GM18519 (cell line): ENCODE measurements around the gene MAP4K5.
"Not testable (repeated sequence)": the region's sequence is repeated elsewhere in the genome, so short reads cannot be mapped to it uniquely, and the experiment has no call there.

Source experiments
- ATAC-seq: cut with Tn5 transposase; IDR thresholded peaks from one replicate; pipeline ENCODE4 v1.9.1; 2021; ENCODE audit warnings: mild to moderate bottlenecking, moderate library complexity; ENCODE audit not compliant: unreplicated experiment, low FRiP score

Gene MAP4K5

DNA sequence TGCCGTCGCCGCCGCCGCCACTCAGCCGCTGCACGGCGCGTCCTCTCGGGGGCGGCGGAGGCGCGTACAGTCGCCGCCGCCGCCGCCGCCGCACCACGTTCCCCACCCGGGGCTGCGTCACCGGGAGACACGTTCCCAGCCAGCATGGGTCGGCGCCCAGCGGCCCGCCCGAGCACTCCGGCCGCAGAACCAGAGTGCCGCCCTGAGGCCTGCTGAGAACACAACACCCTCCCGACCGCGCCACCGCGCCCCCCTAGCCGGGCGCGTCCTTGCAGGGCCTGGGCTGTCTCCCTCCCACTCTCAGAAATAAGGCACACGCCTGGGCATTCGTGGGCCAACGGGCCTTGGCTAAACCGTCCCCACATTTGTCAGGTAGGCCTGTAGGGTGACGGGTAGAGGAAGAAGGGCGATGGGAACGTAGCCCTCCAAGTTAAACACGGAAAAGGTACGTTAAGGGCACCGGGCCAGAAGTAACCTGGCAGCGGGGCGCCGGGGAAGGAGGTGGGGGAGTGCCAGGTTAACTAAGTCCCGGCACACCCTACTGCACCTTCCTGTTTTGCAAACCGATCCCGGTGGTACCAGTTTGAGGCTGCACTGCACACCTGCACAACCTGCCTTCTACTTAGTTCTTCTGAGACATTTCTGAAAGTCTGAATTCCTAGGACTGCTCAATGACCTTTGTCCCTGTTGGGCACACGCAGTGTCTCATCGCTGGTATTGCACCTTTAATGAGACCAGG, at the start of gene MAP4K5:
Gene MAP4K5 (minus strand): TSS at position 68 of the 739 bp plus-strand sequence. CDS start 520 bp downstream, outside the sequence.
- peak; percentile 92 for ATAC-seq

DNA sequence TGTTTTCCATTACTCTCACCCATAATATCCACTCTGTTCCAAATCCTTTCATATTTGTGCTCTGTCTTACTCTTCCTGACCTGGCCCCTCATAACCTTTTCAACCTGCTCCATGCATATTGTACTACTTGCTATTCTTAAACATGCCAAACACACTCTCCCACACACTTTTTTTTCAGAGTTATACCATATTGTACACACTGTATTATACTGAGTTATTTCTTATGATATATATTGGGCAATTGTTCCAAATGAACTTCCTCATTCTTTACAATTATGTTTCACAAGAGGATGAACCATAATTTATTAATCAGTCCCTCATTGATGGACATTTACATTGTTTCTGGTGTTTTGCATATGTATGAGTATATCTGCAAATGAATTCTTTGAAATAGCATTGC, 46.1 kb upstream of the MAP4K5 start:
- no peak for ATAC-seq

DNA sequence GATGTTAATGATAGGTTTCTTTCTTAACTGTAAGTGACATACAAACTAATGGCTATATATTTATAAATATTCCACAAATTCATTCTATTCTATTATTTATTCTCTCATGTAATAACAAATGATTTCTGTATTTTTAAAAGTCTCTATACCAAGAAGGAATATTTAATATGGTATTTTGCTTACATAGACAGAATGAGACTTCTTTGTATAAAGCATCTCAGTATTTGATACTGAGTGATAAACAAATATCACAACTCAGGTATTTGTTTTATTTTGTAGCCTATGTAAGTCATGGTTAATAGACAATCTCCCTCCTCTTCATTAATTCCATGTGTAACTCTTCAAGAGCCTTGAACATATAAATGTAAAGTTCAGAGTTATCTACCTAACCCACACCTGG, 45.6 kb upstream of the MAP4K5 start:
- ATAC-seq: no peak

DNA sequence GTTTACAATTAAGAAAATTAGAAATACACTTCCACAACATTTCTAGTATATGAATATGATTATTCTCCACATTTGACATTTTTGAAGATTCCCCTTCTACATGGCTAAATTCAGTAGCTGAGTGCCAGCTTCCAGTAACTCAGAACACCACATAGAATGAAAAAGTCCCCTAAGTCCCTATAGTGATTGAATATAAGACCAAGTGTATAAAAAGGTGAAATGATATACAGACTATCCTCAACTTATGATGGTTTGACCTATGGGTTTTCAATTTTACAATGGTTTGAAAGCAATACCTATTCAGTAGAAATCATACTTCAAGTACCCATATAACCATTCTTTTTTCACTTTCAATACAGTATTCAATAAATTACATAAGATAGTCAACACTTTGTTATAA, 43.4 kb upstream of the MAP4K5 start:
- no peak for ATAC-seq

DNA sequence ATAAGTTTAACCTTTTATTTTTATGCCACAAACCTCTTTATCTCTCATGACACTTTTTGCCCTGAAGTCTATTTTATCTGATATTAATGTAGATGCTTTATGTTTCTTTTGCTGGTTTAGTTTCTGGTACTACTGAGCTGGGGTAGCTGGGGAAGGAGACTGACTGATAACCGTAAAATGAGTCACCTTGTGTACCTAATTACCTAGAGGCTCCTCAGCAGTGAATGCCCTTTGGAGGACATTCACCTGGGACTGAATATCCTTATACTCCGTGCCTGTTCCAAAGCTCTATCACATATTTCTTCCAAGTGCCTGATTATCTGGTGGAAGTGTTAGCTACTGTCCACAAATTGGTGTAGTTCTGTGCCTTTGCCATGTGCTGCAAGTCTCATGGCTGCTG, 41.5 kb upstream of the MAP4K5 start:
- no peak for ATAC-seq

DNA sequence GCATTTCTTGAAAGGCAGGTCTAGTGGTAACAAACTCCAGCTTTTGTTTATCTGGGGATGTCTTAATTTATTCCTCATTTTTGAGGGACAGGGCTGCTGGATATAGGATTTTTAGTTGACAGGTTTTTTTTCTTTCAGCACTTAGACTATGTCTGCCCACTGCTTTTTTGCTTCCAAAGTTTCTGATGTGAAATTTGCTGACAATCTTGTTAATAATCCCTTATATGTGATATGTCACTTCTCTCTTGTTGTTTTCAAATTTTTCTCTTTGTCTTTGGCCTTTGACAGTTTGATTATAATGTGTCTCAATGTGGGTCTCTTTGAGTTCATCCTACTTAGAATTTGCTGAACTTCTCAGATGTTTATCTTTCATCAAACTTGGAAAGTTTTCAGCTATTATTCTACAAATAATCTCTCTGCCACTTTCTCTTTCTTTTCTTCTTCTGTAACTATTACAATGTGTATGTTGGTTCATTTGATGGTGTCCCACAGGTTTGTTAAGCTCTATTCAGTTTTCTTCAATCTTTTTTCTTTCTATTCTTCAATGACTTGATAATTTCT, 37.4 kb upstream of the MAP4K5 start:
- no peak for ATAC-seq

DNA sequence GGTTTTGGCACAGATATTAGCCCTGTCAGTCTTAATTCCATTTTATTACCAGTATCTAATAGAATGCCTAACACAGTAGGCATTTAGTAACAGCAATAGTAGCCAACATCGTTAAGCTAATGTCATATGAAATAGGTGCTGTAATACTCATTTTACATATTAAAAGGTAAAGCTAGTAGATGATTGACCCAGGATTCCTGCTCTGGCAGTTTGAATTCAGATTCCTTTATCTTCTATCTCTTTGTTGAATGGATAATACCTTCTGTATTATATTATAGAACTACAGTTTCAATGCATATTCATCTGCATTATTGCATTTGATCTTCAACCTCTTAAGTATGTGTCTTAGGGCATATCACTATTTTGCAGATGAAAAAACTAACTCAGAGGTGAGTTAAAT, 30.5 kb upstream of the MAP4K5 start:
- no peak for ATAC-seq

DNA sequence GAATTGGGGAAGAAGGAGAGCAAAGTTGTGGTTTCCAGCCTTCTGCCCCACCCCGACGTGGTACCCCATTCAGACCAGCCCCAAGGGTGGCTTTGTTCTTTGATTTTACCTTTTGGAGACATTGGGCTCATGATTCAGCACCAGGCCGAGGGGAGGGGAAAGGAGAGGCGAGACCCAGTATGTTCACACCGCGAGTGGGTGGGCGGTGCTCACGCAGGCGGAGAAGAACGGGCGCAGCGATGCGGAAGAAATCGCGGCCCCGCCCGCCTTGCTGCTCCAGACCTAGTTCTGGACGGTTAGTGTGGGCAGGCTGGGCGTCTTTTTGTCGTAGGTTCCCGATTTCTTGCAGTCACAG, 28.5 kb upstream of the MAP4K5 start:
- ATAC-seq: no peak

DNA sequence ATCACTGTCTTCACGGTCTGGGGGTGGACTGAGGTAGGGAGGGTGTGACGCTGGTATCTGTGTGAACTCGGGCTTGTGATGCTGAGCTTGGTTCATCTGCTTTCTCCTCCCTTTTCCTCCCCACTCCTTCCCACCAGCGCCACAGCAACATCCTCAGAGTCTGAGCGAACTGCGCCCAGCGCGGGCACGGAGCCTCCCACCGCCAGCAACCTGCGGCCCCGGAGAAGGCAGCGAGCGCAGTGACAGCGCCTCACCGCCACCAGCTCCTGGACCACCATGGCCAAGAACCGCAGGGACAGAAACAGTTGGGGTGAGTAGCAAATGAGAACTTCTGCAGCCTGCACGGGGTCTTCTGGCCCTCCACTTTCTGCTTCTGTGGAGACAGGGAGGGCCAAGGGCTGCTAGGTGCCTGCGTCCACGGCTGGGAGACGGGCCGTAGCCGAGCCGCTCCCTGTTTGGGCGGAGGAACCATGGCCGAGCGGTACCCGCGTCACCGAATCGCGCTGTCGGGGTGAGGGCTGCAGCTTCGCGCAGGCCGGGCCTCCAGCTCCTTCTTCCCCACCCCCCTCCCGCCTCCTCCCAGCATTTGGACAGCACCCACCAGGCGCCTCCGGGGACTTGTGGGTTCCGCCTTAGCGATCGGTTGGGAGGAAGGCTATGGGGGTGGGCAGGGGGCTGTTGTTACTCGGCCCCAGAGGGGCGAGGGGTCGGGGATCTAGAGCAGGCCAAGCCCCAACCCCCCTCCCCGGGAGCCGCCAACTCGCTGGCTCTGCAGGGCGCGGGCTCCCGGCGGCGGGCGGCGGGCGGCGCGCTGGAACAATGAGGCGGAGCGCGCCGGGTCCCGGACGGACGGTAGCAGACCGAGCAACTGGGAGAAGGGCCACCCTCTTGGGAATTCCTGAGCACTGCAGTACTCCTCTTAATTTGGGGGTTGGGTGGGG, 27.9 kb upstream of the MAP4K5 start, which contains the start of gene ATL1:
Gene ATL1 (plus strand): TSS at position 156 of the 941 bp plus-strand sequence. CDS start 121 bp downstream, at position 277.
- ATAC-seq: no peak

DNA sequence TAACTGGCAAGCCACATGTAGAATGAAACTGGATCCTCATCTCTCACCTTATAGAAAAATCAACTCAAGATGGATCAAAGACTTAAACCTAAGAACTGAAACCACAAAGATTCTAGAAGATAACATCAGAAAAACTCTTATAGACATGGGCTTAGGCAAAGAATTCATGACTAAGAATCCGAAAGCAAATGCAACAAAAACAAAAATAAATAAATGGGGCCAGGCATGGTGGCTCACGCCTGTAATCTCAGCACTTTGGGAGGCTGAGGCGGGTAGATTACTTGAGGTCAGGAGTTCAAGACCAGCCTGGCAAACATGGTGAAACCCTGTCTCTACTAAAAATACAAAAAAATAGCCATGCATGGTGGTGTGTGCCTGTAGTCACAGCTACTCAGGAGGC, 20.4 kb upstream of the MAP4K5 start:
- not testable (repeated sequence) for ATAC-seq

DNA sequence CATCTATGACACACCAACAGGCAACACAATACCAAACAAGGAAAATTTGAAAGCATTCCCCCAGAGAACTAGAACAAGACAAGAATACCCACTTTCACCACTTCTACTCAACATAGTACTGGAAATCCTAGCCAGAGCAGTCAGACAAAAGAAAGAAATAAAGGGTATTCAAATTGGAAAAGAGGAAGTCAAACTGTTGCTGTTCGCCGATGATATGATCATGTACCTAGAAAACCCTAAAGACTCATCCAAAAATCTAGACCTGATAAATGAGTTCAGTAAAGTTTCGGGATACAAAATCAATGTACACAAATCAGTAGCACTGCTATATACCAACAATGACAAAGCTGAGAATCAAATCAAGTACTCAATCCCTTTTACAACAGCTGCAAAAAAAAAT, 19.5 kb upstream of the MAP4K5 start:
- ATAC-seq: no peak

DNA sequence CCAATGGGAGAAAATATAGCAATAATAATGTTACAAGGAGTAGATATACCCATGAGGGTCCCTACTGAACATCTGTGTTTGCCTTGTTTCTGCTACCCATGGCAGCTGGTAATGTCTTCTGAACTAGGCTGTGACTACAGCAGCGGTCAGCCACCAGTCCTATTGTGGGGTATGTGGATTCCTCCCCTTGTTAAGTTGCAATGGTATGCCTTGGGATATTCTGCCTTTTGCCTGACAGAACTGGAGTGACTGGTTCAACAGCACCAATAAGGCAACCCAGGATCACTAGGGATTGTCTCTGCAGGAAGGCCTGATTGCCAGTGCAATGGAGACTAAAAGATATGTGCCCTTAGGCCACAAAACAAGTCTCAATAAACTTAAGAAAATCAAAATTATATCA, 17.9 kb upstream of the MAP4K5 start:
- no peak for ATAC-seq

DNA sequence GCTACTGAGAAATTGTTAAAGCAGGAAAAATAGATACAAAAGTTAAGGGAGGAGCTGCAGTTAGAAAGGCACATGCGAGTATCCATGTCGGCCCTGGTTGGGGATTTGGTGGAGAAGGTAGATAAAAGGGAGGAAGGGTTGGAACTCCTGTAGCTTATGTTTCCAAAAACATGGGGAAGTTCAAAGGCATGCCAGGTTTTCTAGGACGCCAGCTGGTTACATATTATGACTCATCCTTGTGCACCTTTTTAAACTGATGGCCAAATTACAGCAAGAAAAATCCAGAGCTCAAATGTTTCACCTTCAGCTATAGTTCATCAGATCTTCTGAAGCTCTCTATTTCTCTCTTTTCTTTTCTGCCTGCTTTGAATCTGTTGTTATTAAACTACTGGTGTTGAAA, 13.2 kb upstream of the MAP4K5 start:
- no peak for ATAC-seq

DNA sequence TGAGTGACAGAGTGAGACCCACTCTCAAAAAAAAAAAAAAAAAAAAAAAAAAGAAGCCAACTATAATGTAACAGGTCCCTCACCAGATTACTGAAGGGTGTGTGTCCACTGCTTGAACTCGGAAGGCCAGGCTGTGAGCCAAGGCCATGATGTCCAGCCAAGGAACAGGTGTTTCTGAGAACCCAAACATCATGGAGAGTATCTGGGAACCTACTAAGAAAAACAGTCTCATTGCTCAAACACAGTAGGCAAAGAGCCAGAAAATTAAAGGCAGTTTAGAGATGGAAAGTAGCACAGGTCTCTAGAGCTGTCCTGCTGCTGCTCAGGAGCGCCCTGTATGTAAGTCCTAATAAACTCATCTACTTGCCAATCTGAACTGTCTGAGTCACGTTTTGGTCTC, 12.5 kb upstream of the MAP4K5 start:
- ATAC-seq: no peak

DNA sequence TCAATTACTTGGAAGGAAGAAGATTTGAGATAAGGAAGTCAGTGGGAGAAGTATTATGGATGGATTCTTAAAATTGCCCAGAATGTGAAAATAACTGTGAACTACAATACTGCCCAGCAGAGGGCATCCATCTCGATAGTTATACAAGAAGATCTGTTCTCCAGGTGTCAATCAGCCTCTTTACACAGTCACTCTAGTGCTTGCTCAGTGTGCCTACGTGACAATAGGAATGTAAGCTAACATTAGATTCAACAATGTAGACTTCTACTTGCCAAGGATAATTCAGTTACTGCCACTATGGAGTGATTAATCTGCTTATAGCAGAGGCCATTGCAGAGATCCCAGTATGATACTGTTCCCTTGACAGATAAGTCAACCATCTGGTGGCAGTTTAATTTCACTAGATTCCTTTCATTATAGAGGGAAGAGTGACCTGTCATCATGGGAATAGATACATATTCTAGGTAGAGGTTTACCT, 10.6 kb upstream of the MAP4K5 start:
- ATAC-seq: peak; percentile 80

DNA sequence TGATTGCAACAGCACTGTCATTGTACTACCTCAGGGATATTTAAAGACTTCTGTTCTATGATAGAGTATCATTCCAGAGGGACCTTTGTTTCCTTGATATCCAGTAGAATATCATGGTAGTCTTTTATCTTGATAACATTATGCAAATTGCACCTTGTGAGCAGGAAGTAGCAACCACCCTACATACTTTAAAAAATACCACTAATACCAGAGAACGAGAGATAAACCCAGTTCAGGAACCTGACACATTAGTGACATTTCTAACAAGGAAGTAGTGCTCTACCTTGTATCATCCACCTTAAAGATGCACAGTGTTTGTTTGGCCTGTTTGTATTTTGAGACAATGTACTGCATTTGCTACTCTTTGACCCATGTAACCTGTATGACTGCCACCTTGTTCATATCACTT, 8.8 kb upstream of the MAP4K5 start:
- no peak for ATAC-seq

DNA sequence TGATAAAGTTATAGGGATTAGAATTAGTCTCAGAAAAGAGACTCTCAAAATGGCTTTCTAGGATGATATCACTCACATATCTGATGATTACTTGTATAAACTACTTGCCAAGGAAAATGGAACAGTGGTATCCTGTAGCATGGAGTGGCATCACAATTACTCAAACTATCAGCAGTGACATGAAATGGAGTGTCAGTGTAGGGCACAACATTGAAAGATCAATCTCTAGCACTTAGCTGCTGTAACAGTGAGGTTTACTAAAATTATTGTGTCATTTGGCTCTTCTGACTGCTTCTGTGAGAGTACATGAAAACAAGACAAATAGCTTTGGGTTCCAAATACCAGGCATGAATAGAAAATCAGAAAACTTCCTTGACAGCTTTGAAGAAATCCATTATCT, 6.7 kb upstream of the MAP4K5 start:
- no peak for ATAC-seq

DNA sequence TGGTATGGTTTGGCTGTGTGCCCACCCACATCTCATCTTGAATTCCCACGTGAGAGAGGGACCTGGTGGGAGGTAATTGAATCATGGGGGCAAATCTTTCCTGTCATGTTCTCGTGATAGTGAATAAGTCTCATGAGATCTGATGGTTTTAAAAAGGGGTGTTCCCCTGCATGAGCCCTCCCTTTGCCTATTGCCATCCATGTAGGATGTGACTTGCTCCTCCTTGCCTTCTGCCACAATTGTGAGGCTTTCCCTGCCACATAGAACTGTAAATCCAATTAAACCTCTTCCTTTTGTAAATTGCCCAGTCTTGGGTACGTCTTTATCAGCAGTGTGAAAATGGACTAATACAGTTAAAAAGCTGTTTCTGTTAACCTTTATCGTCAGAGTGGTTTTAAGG, 5.7 kb upstream of the MAP4K5 start:
- ATAC-seq: not testable (repeated sequence)

DNA sequence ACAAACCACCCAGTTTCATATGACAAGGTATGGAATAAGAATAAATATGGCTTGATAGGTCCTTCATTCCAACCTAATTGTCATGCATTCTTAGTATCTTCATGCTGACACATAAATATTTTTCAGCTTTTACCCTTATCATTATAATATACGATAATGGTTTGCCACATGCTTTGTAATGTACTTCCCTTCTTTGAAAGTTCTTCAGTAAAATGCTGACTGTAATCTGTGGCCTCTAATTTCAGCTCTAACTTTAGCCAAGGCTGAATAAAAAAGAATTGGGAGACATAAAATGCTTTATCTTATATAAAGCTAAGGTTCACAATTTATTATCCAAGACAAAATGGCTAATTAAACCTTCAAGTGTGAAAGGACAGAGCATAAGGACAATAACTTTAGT, 2.6 kb upstream of the MAP4K5 start:
- ATAC-seq: no peak

DNA sequence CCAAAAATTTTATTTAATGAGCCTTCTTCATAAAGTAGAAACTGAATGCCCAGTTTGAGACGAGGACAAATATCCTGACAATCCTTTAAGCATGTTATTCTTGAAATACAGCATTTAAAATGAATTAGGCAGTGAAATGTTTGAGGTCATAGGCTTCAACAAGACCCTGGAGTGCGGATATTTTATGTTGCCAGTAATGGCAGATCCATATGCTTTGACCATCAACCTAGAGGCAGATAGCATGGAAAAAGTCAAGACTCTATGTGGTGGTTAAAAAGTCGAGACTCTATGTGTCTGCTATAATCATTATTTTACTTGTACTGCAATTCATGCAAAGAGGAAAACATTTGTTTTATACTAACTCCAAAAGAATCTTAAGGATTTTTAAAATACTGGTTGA, 2.0 kb upstream of the MAP4K5 start:
- no peak for ATAC-seq

DNA sequence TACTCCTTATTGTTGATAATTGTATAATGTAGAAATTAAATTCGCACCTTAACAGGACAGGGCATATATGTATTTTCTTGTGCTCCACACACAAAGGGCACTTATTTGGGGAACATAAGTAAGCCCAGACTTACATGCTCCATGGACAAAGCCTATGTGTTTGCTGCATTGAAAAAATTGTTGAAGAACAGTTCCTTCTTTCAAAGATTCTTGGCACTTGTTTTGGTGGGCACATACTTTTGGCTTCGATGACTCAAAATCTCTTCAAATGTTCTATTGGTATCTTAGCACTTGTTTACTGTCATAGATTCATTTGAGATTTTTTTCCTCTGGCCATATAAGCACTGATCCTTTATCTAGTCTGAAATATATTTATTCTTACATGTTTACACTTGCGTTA, 1.4 kb upstream of the MAP4K5 start:
- no peak for ATAC-seq
